ENCODE measurements around the gene G6PC3.

Gene G6PC3

DNA sequence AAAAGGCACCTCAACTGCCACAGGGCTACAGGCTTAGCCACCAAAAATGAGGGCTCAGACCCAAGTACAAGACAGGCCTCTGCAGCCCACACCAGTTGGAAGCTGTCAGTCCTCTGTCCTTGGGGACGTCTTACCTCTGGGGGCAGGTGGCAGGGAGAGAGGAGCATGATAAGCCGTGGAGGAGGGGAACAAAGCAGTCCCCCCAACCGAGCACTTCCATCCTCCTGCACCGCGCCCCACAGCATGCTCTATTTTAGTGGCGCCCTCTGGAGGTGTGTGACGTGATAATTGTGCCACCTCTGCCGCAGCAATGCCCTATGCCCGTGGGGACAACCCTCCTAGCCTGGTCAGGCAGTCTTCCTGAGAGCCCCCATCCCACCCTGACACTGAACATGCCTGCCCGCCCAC is 13.6 kb downstream of the G6PC3 start:
- H3K4me3 ChIP-seq (replicated peaks; ENCODE audit: low read depth, low read length) = no peak overlapping the region
- DNase-seq (ENCODE audit: extremely low read depth, low read depth) = no peak
- TF ChIP-seq, protein P1, sequence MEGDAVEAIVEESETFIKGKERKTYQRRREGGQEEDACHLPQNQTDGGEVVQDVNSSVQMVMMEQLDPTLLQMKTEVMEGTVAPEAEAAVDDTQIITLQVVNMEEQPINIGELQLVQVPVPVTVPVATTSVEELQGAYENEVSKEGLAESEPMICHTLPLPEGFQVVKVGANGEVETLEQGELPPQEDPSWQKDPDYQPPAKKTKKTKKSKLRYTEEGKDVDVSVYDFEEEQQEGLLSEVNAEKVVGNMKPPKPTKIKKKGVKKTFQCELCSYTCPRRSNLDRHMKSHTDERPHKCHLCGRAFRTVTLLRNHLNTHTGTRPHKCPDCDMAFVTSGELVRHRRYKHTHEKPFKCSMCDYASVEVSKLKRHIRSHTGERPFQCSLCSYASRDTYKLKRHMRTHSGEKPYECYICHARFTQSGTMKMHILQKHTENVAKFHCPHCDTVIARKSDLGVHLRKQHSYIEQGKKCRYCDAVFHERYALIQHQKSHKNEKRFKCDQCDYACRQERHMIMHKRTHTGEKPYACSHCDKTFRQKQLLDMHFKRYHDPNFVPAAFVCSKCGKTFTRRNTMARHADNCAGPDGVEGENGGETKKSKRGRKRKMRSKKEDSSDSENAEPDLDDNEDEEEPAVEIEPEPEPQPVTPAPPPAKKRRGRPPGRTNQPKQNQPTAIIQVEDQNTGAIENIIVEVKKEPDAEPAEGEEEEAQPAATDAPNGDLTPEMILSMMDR (IDR thresholded peaks at IDR 0.05; ENCODE audit: low read depth, low read length, missing control alignments) = peak; percentile 46

DNA sequence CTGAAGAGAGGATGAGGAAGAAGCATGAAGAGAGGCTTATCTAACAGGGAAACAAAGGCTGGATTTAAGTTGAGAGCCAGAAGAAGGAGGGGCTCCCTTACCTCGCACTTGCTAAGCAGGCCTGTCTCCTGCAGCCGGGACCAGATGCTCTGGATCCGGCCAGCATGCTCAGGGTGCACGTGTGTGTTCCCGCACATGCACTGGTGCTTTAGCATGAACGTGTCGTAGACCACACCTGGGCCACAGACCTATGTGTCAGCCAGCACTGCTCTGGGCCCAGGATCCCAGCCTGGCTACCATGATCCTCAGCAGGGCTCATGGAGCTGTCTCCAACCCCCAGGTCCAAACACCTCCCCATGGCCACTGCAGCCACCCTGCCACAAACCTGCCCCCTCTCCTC is 14.4 kb downstream of the G6PC3 start:
- DNase-seq (ENCODE audit: extremely low read depth, low read depth) = no peak
- TF ChIP-seq, protein P1 (IDR thresholded peaks at IDR 0.05; ENCODE audit: low read depth, low read length, missing control alignments) = no peak

DNA sequence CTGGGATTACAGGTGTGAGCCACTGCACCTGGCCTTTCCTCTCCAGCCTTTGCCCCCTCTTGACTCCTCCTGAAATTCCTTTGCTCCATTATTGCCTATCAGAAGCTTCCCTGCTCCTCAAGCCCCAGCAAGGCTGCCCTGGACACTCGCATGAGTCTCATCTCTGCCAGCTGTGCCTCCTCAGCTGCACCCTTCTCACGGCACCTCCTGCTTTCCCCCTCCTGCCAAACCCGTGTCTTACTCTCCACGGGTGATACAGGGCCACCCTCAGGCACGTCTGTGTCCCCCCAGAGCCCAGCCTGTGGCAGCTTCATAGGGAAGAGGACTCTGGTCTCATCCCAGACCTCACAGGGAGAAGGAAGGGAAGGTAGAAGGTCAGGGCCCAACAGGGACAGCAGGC is 15.4 kb downstream of the G6PC3 start:
- no peak for DNase-seq (ENCODE audit: extremely low read depth, low read depth)
- no peak overlapping the region for H3K4me3 ChIP-seq (replicated peaks; ENCODE audit: low read depth, low read length)
- TF ChIP-seq, protein P1 (IDR thresholded peaks at IDR 0.05; ENCODE audit: low read depth, low read length, missing control alignments) = no peak

More for the DNA sequence above, 14.4 kb downstream of the G6PC3 start:
- H3K4me3 ChIP-seq (replicated peaks; ENCODE audit: low read depth, low read length) = no peak overlapping the region

DNA sequence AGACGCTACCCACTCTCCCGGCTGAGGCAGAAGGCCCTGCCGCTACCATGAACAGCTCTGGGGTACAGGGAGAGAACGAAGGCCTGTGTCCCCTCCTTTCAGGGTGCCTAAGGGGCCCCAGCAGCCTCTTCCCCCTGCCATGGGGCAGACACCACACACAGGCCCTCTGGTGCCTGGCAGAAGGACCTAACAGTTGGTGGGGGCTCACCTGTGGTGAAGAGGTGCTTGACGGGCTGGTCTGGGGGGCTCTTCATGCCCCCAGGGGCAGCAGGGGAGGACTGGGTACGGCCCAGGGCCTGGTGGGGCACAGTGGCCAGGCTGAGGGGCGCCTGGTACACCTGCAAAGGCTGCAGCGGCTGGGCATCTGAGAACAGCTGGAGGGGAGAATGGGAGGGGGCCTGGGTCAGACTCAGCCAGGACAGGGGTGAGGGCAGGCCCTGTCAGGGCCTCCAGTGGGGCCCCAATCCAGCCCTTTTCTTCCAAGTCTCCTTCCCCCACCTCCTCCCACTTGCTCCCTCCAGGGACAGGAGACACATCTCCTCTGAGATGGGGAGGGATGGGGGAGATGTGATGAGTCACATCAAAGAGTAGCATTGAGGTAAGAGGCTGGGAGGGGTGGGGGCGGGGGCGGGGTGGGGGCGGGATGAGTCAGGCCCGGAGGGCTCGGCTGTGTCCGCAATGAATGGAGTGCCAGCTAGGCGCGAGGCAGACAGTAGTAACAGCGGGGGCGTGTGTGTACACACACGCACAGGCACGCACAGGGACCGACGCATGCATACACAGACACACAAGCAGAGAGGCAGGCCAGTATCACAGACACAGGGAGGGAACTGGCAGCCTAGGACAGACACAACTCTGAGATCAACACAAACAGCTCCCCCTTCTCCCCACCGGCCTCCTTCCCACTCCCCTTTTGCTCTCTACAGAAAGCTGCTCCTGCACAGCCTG is 16.1 kb downstream of the G6PC3 start:
- TF ChIP-seq, protein P1 (IDR thresholded peaks at IDR 0.05; ENCODE audit: low read depth, low read length, missing control alignments) = no peak
- 0 out of 2 replicates have a peak overlapping the region, but pooled peaks have one; percentile 8 for H3K4me3 ChIP-seq (replicated peaks; ENCODE audit: low read depth, low read length)
- DNase-seq (ENCODE audit: extremely low read depth, low read depth) = peak; percentile 81

DNA sequence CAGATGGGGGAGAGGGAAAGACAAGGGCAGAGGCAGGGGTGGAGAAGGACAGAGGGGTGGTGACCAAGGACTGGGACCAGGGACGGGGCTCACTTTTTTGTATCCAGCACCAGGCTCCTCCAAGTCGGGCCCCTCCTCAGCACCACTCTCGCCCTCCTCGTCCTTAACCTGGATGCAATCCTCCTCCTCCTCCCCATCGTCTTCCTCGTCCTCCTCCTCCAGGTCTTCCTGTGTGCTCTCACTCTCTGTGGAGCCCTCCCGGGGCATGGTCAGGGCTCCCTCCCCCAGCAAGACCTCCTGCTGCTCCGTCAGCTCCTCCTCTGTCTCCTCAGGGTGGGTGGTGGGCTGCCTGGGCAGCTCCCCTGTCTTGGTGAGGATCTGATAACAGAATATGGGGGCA is 16.8 kb downstream of the G6PC3 start:
- H3K4me3 ChIP-seq (replicated peaks; ENCODE audit: low read depth, low read length) = 0 out of 2 replicates have a peak overlapping the region, but pooled peaks have one; percentile 8
- no peak for DNase-seq (ENCODE audit: extremely low read depth, low read depth)
- TF ChIP-seq, protein P1 (IDR thresholded peaks at IDR 0.05; ENCODE audit: low read depth, low read length, missing control alignments) = no peak

DNA sequence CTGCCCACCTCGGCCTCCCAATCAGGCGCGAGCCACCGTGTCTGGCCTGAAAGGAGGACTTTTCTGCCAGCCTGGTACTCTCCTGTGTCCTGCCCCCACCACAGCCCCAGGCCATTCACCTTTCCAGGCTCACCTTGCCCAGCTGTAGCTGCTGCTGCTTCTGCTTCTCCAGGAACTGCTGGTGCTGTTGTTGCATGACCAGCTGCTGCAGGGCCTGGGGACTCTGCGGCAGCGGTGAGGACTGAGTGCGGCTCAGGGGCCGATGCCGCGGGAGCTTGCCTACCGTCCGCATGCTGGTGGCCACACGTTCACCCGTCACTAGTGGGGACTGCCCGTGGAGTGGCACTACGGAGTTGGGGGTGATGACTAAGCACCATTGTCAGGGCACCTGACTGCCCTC is 17.7 kb downstream of the G6PC3 start:
- H3K4me3 ChIP-seq (replicated peaks; ENCODE audit: low read depth, low read length) = no peak overlapping the region
- no peak for DNase-seq (ENCODE audit: extremely low read depth, low read depth)
- TF ChIP-seq, protein P1 (IDR thresholded peaks at IDR 0.05; ENCODE audit: low read depth, low read length, missing control alignments) = no peak

Measured in HFF-Myc (cell line).